Stimulated activated CD4-positive, alpha-beta T cell treated with anti-CD3 and anti-CD28 coated beads, Interleukin-1b, Interleukin-23, amount 100 ng/mL, for 48 hours (primary cell): ENCODE results near the gene IRF9.

ENCODE experiments used
- DNase-seq: peaks from one replicate; pipeline ENCODE4 v3.0.0-alpha.2; 2020

Gene IRF9

GRCh38 chr14:24178399-24179178 is 17.5 kb downstream of the IRF9 start:
- DNase-seq = no peak

- DNase-seq = no peak
Measured at GRCh38 chr14:24179294-24179960, 18.4 kb downstream of the IRF9 start.

DNA sequence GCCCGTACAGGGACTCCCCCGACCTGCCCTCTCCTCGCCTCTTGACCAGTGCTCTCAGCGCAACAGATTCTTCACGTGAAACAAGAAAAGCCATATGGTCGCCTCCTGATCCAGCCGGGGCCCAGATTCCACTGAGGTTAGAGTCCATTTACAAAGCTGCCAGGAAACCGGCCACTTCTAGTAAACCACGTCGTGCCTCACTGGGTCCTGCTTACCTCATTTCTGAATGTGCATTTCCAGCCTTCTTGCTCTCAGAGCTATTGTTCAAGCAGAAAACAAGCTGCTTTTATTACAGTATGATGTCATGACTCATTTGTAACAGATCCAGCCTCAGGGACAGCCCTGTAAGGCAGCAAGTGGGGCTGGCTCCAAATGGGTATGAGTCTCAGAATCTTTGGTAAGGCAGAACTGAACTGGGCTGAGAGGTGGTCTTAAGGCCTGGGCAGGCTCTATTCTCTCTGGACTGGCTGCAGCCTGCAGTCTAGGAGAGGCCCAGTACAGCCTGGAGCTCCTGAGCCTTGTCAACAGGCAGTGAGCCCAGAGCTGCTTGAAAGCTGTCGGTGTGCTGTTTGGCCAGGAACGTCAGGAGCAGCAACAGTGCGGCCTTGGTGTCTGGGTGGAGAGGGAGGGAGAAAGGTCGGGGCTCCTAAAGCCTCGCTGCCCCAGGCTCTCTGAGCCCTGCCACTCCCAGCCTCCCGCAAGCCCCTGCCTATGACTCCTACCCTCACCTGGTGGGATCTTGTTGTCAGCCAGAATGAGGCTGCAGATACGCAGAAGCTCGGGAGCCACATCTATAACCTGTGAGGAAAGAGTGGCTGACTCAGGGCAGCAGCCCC is 19.1 kb downstream of the IRF9 start:
- no peak for DNase-seq

DNA sequence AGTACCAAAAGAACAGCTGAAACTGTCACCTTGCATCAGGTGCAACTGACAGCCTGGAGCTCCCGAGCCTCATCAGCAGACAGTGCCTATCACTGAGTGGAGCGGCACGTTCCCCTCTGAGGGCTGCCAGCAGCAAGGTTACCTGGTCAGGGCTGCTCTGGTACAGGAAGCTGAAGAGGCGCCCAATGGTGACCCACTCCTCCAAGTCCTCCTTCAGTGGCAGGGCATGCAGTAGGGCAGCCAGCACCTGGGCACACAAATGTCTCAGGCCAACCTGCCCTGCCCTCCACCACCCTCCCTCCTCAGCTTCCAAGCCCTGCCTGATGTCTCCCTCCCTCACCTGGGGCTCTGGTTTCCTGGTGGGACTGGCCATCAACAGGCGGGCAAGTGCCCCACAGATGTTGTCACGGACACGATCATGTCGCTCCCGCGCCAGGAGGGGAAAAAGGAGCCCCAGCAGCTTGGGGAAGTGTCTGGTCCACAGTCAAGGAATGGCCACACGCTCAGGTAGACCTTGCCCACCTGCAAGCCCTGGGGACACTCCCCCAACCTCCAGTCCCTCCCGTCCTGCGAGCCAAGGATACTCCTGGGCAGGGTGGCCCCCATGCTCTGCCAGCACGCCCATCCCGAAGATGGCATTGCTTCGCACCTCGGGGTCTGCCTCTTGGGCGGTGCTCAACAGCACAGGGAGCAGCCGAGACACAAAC is 20.5 kb downstream of the IRF9 start:
- DNase-seq = no peak

- DNase-seq = no peak
Measured at GRCh38 chr14:24182110-24182882, 21.2 kb downstream of the IRF9 start.

DNA sequence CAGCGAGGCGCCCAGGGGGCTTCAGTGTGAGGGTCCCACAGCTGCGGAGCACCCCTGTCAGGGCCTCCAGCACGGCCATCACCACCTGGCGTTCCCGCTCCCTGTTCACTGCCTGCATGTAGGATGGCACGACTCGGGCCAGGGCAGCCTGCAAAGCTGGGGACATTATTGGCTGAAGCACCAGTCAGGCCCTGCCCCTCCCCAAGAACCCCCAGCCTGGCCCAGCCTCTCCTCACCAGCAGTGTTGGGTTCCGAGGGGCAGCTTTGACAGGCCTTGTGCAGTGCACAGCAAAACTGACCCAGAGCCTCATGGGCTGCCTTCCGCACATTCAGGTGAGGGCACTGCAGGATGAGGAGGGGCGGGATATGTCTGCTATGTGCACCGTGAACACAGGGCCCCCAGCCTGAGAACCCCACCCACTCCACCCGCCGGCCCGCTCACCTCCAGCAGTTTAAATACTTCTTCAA is 22.0 kb downstream of the IRF9 start:
- DNase-seq = no peak

DNA sequence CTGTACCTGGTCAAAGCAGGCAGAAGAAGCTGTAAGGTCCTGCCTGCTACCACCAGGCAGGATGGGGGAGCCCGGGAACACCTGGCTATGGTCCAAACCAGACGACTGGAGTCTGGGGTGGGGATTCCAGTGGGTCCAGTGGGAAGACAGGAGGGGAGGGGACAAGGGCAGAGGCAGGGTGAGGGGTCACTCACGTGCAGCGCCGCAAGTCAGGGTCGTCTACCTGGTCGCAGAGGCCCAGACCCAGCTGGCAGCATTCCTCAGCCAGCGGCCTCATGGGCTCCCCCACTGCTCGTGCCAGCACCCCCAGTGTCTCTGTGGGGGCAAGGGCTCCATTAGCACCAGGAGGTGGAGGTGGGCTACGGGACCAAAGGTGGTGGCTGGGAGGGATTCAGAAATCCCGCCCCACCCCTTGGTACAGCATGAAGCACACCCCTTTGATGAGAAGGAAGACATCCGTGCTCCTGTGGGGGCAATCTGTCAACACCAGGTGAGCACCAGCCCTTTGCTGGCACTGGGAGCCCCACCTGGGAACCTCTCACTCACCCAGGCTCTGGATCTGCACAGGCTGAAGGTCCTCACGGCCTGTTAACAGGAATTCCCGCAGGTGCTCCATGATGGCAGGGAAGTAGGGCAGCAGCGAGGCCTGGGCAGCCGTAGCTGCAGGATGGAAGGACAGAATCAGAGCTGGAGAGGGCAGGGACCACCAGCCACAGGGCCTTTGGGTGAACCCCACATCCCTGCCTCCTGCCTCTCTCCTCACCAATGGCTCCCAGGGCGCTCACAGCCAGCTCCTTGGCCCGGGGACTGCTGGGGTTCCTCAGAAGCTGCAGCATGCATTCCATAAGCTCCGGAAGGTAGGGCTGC is 23.3 kb downstream of the IRF9 start:
- DNase-seq = no peak

DNA sequence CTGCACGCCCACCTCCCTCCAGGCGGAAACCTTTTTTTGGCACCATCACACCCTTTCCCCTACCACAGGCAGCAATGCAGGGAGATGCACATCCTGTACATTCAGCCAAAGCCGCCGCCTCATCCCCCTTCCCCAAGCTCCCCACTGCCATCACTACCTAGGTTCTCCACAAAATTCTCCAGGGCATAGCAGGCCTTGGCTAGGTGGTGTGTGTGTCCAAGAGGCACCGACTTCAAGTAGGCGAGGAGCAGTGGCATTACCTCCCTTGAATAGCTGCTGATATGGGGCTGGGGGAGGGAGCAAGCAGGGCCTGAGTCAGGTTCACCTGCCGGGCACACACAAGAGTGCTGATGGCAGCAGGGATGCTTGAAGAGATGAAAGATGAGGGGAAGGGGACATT is 24.0 kb downstream of the IRF9 start:
- no peak for DNase-seq

- no peak for DNase-seq
Measured at GRCh38 chr14:24185741-24186140, 24.7 kb downstream of the IRF9 start.

GRCh38 chr14:24186831-24187538 is 25.9 kb downstream of the IRF9 start:
- no peak for DNase-seq

- DNase-seq = no peak
Measured at GRCh38 chr14:24187539-24187915, 26.5 kb downstream of the IRF9 start.

DNA sequence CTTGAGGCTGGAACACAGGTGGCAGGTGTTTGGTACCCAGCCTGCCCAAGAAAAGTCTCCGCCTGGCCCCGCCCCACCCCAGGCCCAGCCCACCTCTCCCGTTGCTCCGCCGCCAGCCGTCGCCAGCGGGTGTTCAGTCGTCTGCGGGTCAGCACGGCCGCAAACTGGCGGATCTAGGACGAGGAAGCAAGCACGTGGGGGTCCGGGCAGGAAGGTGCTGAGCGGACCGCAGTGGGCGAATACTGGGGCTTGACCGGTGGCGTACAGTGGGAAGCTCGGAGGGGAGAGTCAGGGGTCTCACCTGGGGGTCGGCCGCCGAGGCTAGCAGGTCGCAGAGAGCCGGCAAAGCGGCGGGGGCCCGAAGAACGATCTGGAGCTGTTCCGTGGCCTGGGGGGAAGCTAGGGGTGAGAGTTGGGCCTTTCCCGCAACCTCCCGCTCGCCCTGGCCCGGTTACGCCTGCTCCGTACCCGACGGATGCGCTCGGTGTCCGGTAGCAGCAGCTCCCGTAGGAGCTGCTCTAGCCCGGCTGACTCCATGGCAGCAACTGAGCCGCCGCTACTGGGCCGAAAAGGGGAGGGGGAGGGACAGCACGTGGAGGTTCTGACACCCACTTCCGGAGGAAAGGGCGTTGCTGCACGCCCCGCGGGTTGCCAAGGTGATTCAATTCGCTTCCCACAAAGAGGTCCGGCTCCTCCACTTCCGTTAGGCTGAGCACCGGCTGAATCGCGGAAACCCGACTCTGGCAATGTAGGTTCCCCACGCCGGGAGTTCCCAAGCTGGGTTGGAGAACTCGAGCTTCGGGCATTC is 27.4 kb downstream of the IRF9 start, which contains the start of gene IPO4:
Gene IPO4, minus strand, starts transcription at position 566 of the 808 bp plus-strand sequence. Its CDS starts 29 bp downstream, at position 537.
- DNase-seq = peak; percentile 96

DNA sequence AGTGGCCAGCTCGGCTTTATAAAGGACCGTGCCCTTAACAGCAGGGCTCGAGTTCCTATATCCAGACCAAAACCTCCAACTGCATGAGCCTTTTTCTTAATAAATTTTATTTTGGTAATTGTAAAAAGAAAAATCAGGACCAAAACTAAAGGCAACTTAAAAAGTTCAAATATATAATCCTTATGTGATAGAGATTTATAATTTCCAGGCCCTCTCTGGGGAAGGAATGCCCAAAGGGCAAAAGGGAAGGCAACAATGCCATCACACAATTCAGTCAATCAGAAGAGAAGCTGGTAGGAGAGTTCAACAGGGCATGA is 28.0 kb downstream of the IRF9 start:
- DNase-seq = no peak

GRCh38 chr14:24189460-24189859 is 28.4 kb downstream of the IRF9 start:
- DNase-seq = no peak

DNA sequence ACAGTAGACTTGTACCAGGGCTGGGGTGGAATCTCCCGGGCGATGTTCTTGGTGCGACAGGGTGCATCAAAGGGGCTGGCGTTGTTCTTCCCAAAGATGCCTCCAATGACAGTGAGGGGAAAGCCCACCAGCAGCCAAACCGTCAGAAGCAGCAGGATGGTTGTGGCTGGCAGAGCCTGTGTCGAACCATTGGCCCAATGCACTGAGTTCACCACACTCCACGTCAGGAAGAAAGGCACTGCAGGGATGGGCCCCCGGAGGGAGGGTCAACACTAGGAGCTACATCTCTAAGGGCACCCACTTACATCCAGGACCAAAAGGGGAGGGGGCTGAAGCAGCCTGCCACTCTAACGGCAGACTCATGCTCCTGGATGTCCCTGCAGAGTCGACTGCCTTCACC is 29.4 kb downstream of the IRF9 start:
- DNase-seq = no peak

DNA sequence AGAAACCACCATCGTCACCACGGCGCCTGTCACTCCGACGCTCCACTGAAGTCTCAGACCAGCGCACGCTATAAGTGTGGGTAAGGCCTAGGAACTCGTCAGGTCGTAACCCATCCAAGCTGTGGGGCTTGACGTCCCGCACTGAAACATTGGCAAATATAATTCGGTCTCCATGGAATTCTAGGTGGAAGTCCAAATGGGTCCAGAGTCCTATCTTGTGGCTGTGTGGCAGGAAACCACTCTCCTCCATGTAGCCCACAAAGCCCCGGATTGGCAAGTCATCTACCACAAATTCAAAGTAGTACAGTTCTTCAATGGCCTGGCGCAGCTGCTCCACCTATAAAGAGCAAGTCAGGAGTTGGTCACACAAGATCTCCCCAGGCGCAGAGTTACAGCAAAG is 31.9 kb downstream of the IRF9 start:
- no peak for DNase-seq

DNA sequence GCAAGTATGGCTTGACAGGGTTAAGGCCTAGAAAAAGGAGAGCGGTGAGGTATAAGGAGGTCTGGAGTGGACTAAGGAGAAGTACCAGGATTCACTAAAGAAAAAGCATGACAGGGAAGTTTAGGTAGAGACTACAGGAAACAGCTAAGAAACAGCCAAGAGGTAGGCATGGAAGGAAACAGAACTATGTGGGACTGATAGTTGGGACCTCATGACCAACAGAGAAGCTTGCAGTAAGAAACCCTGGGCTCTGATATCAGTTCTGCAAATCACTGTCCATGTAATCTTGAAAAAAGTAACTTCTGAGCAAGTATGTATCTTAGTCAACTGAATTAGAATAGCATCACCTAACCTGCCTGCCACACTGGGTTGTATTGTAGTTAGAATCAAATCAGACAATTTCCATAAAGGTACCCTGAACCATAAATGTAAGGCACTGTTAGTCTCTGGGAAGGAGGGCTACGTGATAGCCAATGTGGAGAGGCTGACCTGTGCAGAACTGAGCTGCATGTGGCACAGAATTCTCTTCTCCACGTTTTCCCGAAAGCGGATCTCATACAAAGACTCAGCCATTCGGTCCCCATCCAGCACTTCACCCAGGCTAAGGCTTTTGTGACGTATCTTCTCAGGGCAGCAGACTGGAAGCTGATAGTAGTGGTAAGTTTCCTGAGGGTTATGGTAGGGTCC is 33.3 kb downstream of the IRF9 start:
- no peak for DNase-seq

- no peak for DNase-seq
Measured at GRCh38 chr14:24194873-24195185, 33.8 kb downstream of the IRF9 start.
